ENCODE data around the gene SPRY1. TPM values are rescaled to one million over a fixed set of nuclear protein-coding genes. Genes with fewer than 3 reads are reported as not detected.
A peak's percentile ranks its signal among the peaks of the same experiment; 100 is the strongest.

The SPRY1 gene
- total RNA-seq, 2 experiments from 2014 or later, result 0.13 to 0.79 TPM

DNA sequence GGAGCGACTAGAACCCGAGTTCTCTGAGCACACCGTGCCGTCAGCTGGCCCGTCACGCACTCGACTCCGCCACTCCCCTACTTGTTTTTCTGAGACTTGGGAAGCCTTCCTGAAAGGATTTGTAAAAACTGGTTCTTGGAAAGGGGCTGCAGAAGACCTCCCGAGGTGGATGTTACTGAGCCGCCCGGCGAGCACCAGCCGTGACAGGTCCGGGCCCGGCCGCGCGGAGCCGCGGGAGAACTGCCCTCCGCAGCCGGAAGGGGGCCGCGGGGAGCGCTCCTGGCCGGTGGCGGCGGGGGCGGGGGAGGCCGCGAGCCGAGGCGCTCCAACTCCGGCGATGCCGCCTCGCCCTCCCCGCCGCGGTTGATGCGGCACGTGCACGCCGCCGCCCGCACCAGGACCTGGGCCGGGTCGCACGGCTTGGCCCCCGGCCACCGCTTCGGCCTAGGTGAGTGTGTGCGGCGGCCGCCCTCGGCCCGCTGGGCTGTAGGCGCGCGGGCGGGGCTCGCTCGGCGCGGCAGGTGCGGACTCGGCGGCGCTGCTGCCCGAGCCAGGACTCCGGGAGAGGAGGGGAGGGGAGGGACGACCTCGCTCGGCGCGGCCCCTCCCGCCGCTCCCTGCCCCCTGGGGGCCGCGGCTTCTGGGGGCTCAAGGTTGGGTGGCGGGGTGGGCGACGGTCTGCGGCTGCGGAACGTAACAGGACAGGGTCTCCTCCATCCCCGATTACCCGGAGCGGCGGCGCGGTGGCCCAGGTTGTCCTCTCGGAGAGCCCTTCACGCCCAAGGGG lies 1.7 kb downstream of the SPRY1 start:
- Histone ChIP-seq H2AFZ (ENCODE audit: low read length) (peak overlapping the region; percentile 61), H4K20me1 (ENCODE audit: insufficient read depth, low read length) (no peaks in the 10 kb centered on the region), H3K9me3 (ENCODE audit: low read length) (no peaks in the 10 kb centered on the region), H3K4me3 (ENCODE audit: low read depth, low read length, poor library complexity, severe bottlenecking) (peak overlapping the region; percentile 74), H3K36me3 (ENCODE audit: insufficient read depth, low read length) (no peaks in the 10 kb centered on the region), H3K4me2 (ENCODE audit: low read length) (peak overlapping the region; percentile 96), H3K9me2 (ENCODE audit: insufficient read depth, low read length) (no peaks in the 10 kb centered on the region), H3K27ac (ENCODE audit: low read depth, low read length, poor library complexity, severe bottlenecking) (no peak overlapping the region), H3K4me1 (ENCODE audit: insufficient read depth, low read length, poor library complexity, severe bottlenecking) (peaks cover 36% of the 10 kb centered on the region), H3K79me2 (ENCODE audit: insufficient read depth, low read depth, low read length) (no peaks in the 10 kb centered on the region)
- ChIA-PET CTCF (ENCODE audit: unreplicated experiment) (no interaction called here), POLR2A (no interaction called here)
- no TSS peak for BruUV-seq (replicated peaks)
- DNase-seq (ENCODE audit: low spot score), result peak; percentile 81
- intact Hi-C loops (cut with micrococcal nuclease; ENCODE audit: unreplicated experiment), result loop anchor here (2.0 to 10.0 kb wide), 7 partner anchors 47 to 296 kb away; no protein-coding TSS in a partner anchor
- TF ChIP-seq CTCF (conservative IDR thresholded peaks at IDR 0.05; ENCODE audit: low read length) (peak; percentile 55; the same call in 1 of the 2 replicates), EZH2phosphoT487 (IDR thresholded peaks at IDR 0.05; ENCODE audit: borderline replicate concordance, low read depth, low read length) (no peak)

GRCh38 chr4:123398853-123399626 lies 2.4 kb downstream of the SPRY1 start:
- no peaks in the 10 kb centered on the region for H3K9me3 ChIP-seq (ENCODE audit: low read length)
- no TSS peak for BruUV-seq (replicated peaks)
- DNase-seq (ENCODE audit: low spot score), result peak; percentile 58
- no peaks in the 10 kb centered on the region for H4K20me1 ChIP-seq (ENCODE audit: insufficient read depth, low read length)
- no peak overlapping the region for H3K27ac ChIP-seq (ENCODE audit: low read depth, low read length, poor library complexity, severe bottlenecking)
- H3K4me3 ChIP-seq (ENCODE audit: low read depth, low read length, poor library complexity, severe bottlenecking), result peak overlapping the region; percentile 74
- H3K79me2 ChIP-seq (ENCODE audit: insufficient read depth, low read depth, low read length), result no peaks in the 10 kb centered on the region
- peak overlapping the region; percentile 61 for H2AFZ ChIP-seq (ENCODE audit: low read length)
- peak overlapping the region; percentile 96 for H3K4me2 ChIP-seq (ENCODE audit: low read length)
- no peaks in the 10 kb centered on the region for H3K36me3 ChIP-seq (ENCODE audit: insufficient read depth, low read length)
- no peak for TF ChIP-seq EZH2phosphoT487 (IDR thresholded peaks at IDR 0.05; ENCODE audit: borderline replicate concordance, low read depth, low read length)
- TF ChIP-seq CTCF (conservative IDR thresholded peaks at IDR 0.05; ENCODE audit: low read length), result peak; percentile 64
- H3K4me1 ChIP-seq (ENCODE audit: insufficient read depth, low read length, poor library complexity, severe bottlenecking), result peaks cover 36% of the 10 kb centered on the region
- ChIA-PET POLR2A (interaction anchor here (0.6 kb wide), 2 partner anchors 131 to 178 kb away, joined by 3 read pairs; no protein-coding TSS in a partner anchor), CTCF (ENCODE audit: unreplicated experiment) (no interaction called here)
- intact Hi-C loops (cut with micrococcal nuclease; ENCODE audit: unreplicated experiment), result loop anchor here (2.0 to 10.0 kb wide), 7 partner anchors 46 to 297 kb away; no protein-coding TSS in a partner anchor
- H3K9me2 ChIP-seq (ENCODE audit: insufficient read depth, low read length), result no peaks in the 10 kb centered on the region

All from OCI-LY7 (cell line).